Adrenal gland (tissue), 12 donors: ENCODE results near the gene PTPRF. TPM values are rescaled to one million over a fixed set of nuclear protein-coding genes. Genes with fewer than 3 reads are reported as not detected.

Experiments used
- DNase-seq, 7 donors: peaks; one replicate each; pipeline ENCODE4 v3.0.0-alpha.2; 2019 to 2020
- H3K27ac ChIP-seq, 5 donors: fragments of 200-600 bp; sonication (generic) in 4 of 5; 1 replicate in 3 of 5; 2 replicates in 2 of 5; pipeline versions ENCODE4 v1.5.1 to v1.8.0; 2016 to 2020; ENCODE audit warnings: mild to moderate bottlenecking in 1 of 5
- H3K27me3 ChIP-seq: fragments of 200-600 bp; 2 replicates; pipeline ENCODE4 v1.8.0; 2021
- H3K36me3 ChIP-seq, 2 donors: fragments of 200-600 bp; replicated peaks in 1 of 2; 1 replicate in 1 of 2; 2 replicates in 1 of 2; pipeline versions ENCODE4 v1.5.1 to v1.8.0; 2018 to 2022
- H3K4me1 ChIP-seq, 2 donors: fragments of 200-600 bp; replicated peaks in 1 of 2; 1 replicate in 1 of 2; 2 replicates in 1 of 2; pipeline versions ENCODE4 v1.5.1 to v1.8.0; 2018 to 2021
- H3K4me3 ChIP-seq, 4 donors: fragments of 200-600 bp; sonication (generic) in 3 of 4; one replicate each; pipeline ENCODE4 v1.5.1; 2016 to 2018
- H3K9me3 ChIP-seq, 3 donors: fragments of 200-600 bp; sonication (generic) in 1 of 3; replicated peaks in 1 of 3; 1 replicate in 2 of 3; 2 replicates in 1 of 3; pipeline versions ENCODE4 v1.5.1 to v1.8.0; 2016 to 2021
- CTCF ChIP-seq, 6 experiments: fragments of 450-650 bp in 4 of 6; fragments of 200-600 bp in 2 of 6; sonication (generic) in 1 of 6; IDR thresholded peaks; 1 replicate in 5 of 6; 2 replicates in 1 of 6; pipeline versions ENCODE4 v1.5.1 to v1.8.0; 2016 to 2021; ENCODE audit warnings: antibody characterized with exemption in 6 of 6, mild to moderate bottlenecking in 2 of 6, moderate library complexity in 1 of 6
- POLR2A ChIP-seq, 2 donors: fragments of 450-650 bp; IDR thresholded peaks; one replicate each; pipeline ENCODE4 v1.6.1; 2017; ENCODE audit warnings: antibody characterized with exemption in 2 of 2, mild to moderate bottlenecking in 2 of 2, moderate library complexity in 1 of 2
- WGBS, 4 donors: extraction: QIAGEN DNeasy Blood & Tissue Kit in 2 of 4; methylation state at CpG; one replicate each; pipeline versions ENCODE4 v1.1.5 to v1.1.7; 2013 to 2017; 5-methylcytosine and 5-hydroxymethylcytosine counted together
- intact Hi-C, 2 donors: fragments of 100-400 bp; cut with DNase I; formaldehyde crosslinking; loops; one replicate each; pipeline versions ENCODE4 v1.14.1 to v1.15.0; 2022 to 2023
- polyA plus RNA-seq, 3 donors: library from polyadenylated mRNA; stranded (reverse); fragments of 200-250 nt in 2 of 3; fragments of 350-450 nt in 1 of 3; fragmentation: Illumina TruSeq in 1 of 3; extraction: RNeasy Lipid Tissue Mini Kit (QIAGEN cat#74804) in 1 of 3; gene quantifications; one replicate each; pipeline ENCODE4 v1.2.3, GENCODE V29; 2013 to 2014
- total RNA-seq, 9 donors: library from RNA; depleted of rRNA in 4 of 9; stranded (reverse); fragments of >200 nt in 4 of 9; fragments of 120-200 nt in 1 of 9; fragmentation: NEBNext Ultra II Directional in 1 of 9; extraction: Animal tissue kit (Norgen Biotek cat#: 25700) in 1 of 9; gene quantifications; one replicate each; pipeline versions ENCODE4 v1.1.0 to v1.2.4, GENCODE V29; 2013 to 2023
- donor health status: healthy with polysubstance abuse.
- donor health status: Bipolar disorder and iron deficiency.
- donor health status: DM: yes; HTN: yes; CAD: no.
- donor health status: DM: no; HTN: no; CAD: no.
- donor health status: DM: no; HTN: no; CAD: no.
- donor health status: DM: yes; HTN: yes; CAD: no.

Gene PTPRF
- total and polyA plus RNA-seq, 12 donors = 9.2 to 92.0 (median 30.1) TPM

DNA sequence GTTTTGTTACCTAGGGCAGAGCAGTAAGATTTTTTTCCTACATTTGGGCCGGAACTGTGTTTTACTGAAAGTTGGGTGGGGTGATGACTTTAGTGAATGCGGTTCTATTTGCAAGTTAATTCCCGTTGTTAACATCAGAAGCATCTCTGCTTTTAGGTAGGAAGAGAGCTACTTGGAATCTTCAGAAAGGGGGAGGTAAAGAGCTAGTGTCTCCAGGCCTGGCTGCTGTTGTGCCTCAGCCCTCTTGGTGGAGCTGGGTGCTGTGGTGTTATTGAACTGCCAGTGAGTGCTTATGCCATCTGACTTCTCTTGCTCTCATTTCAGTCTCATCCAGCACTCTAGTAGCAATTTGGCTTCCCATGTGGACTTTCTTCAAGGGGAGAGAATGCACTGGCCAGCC lies 122.7 kb downstream of the PTPRF start:
- no peak overlapping the region for H3K4me3 ChIP-seq
- H3K4me1 ChIP-seq = peaks cover 22 to 37% of the 10 kb centered on the region in 2 donors
- H3K27ac ChIP-seq = peak overlapping the region in 1 of 5 donors; percentile 7
- WGBS, 4 donors = 54 to 69% (median 61%) methylated on average over 3 of the region's 3 CpGs
- no peaks in the 10 kb centered on the region for H3K27me3 ChIP-seq
- no peaks in the 10 kb centered on the region for H3K9me3 ChIP-seq
- peak in 4 of 7 donors; percentile 24 to 69 (median 45) for DNase-seq
- peaks cover 0 to 42% of the 10 kb centered on the region in 2 donors for H3K36me3 ChIP-seq
- no peak for TF ChIP-seq POLR2A (IDR thresholded peaks at IDR 0.05)
- peak in 4 of 6 experiments; percentile 15 to 35 (median 26) for TF ChIP-seq CTCF (IDR thresholded peaks at IDR 0.05)
- intact Hi-C loops = loop anchor here (2.0 to 5.0 kb wide), 2 partner anchors 121 to 125 kb away; partner anchors contain the start of gene PTPRF (in 1 of the 2)

DNA sequence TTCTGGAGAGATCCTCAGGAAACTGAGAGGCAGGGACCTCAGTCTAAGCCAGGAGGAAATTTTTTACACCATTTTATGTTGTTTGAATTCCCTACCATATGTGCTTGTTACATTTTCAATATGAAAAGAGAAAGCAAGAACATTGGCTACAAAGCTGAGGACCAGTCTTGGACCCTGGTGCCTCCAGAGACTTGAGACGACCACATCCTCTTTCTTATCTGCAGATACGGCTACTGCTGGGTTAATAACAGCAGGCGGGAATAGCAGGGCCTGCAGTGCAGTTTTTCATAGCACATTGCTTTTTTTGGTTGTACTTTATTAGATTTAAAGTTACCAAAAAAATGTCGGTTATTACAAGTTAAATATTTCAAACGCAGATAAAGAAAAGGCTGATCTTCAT lies 123.2 kb downstream of the PTPRF start:
- Histone ChIP-seq H3K9me3 (no peaks in the 10 kb centered on the region), H3K27ac (no peak overlapping the region), H3K4me1 (peaks cover 22 to 32% of the 10 kb centered on the region in 2 donors), H3K4me3 (no peak overlapping the region), H3K36me3 (peaks cover 0 to 48% of the 10 kb centered on the region in 2 donors), H3K27me3 (no peaks in the 10 kb centered on the region)
- intact Hi-C loops = loop anchor here (2.0 to 5.0 kb wide), 2 partner anchors 122 to 125 kb away; partner anchors contain the start of gene PTPRF (in 1 of the 2)
- DNase-seq = no peak
- no peak for TF ChIP-seq CTCF (IDR thresholded peaks at IDR 0.05)
- TF ChIP-seq POLR2A (IDR thresholded peaks at IDR 0.05) = no peak
- 68 to 72% (median 68%) methylated on average over 5 of the region's 5 CpGs for WGBS, 4 donors

- DNase-seq = no peak
- H3K36me3 ChIP-seq = peaks cover 0 to 68% of the 10 kb centered on the region in 2 donors
- no peak overlapping the region for H3K4me3 ChIP-seq
- H3K27ac ChIP-seq = no peak overlapping the region
- no peak for TF ChIP-seq CTCF (IDR thresholded peaks at IDR 0.05)
- no peaks in the 10 kb centered on the region for H3K9me3 ChIP-seq
- no peaks in the 10 kb centered on the region for H3K27me3 ChIP-seq
- 41 to 77% (median 56%) methylated on average over 1 of the region's 1 CpG for WGBS, 4 donors
- intact Hi-C loops = no loop called here
- H3K4me1 ChIP-seq = peaks cover 20 to 29% of the 10 kb centered on the region in 2 donors
These were observed 125.3 kb downstream of the PTPRF start for GRCh38 chr1:43655953-43656352.

DNA sequence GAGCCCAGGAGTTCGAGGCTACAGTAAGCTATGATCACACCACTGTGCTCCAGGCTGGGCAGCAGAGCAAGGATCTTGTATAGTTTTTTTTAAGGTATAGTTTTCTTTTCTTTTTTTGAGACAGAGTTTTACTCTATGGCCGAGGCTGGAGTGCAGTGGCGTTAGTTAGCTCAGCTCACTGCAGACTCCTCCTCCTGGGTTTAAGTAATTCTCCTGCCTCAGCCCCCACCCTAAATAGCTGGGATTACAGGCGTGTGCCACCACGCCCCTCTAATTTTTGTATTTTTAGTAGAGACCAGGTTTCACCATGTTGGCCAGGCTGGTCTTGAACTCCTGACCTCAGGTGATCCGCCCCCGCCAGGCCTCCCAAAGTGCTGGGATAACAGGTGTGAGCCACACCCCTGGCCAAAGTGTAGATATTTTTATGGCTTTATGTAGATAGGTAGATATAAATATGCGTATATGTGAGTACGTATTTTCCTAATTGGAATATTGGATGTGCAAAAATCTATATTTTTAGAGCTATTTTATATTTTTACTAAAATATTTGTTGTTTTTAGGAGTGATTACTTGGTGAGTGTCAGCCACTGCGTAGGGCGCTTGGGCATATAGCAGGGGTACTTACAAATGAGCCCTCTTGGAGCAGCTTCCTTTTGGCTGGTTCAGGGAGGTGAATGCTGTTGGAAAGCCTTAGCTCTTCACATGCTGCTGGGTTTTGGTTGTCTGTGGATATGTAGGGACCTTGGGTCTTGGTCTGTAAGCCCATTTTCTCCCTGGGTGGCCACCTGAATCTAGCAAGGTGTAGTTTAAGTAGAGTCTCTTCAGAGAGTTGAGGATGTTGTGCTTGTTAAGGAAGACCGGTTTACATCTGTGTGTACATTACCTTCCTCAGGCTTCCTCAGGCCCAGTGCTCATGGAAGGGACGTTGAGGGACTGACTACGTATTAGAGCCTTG lies 128.8 kb downstream of the PTPRF start:
- Histone ChIP-seq H3K4me1 (no peaks in the 10 kb centered on the region), H3K27ac (no peak overlapping the region), H3K9me3 (no peaks in the 10 kb centered on the region), H3K4me3 (no peak overlapping the region), H3K27me3 (no peaks in the 10 kb centered on the region), H3K36me3 (peaks cover 0 to 93% of the 10 kb centered on the region in 2 donors)
- WGBS, 4 donors = 90 to 93% (median 91%) methylated on average over 14 of the region's 14 CpGs
- no peak for TF ChIP-seq POLR2A (IDR thresholded peaks at IDR 0.05)
- TF ChIP-seq CTCF (IDR thresholded peaks at IDR 0.05) = no peak
- intact Hi-C loops = no loop called here
- DNase-seq = no peak
